Measurements from ENCODE around the gene GPRC5B.

Gene GPRC5B

GRCh38 chr16:19835968-19836421 lies 48.7 kb downstream of the GPRC5B start:
- no peak for TF ChIP-seq SIN3A (IDR thresholded peaks at IDR 0.05; ENCODE audit: borderline replicate concordance, insufficient read depth, low read length)
- TF ChIP-seq TAF1 (IDR thresholded peaks at IDR 0.05; ENCODE audit: borderline replicate concordance, insufficient read depth, low read length): no peak
- no peak for TF ChIP-seq FOXP2 (optimal IDR thresholded peaks at IDR 0.05; ENCODE audit: borderline replicate concordance, extremely low read depth, extremely low read length, insufficient read depth)
- TF ChIP-seq POLR2AphosphoS5 (IDR thresholded peaks at IDR 0.05; ENCODE audit: low read depth, low read length): no peak
- TF ChIP-seq REST (IDR thresholded peaks at IDR 0.05; ENCODE audit: insufficient read depth in 1 of 2, low read depth in 2 of 2, low read length in 2 of 2): no peak

- no peak for TF ChIP-seq SIN3A (IDR thresholded peaks at IDR 0.05; ENCODE audit: borderline replicate concordance, insufficient read depth, low read length)
- no peak for TF ChIP-seq REST (IDR thresholded peaks at IDR 0.05; ENCODE audit: insufficient read depth in 1 of 2, low read depth in 2 of 2, low read length in 2 of 2)
- TF ChIP-seq TAF1 (IDR thresholded peaks at IDR 0.05; ENCODE audit: borderline replicate concordance, insufficient read depth, low read length): no peak
Observed at GRCh38 chr16:19835196-19835595, 49.5 kb downstream of the GPRC5B start.

GRCh38 chr16:19833581-19833980 lies 51.1 kb downstream of the GPRC5B start:
- TF ChIP-seq REST (IDR thresholded peaks at IDR 0.05; ENCODE audit: insufficient read depth in 1 of 2, low read depth in 2 of 2, low read length in 2 of 2) (no peak), POLR2AphosphoS5 (IDR thresholded peaks at IDR 0.05; ENCODE audit: low read depth, low read length) (no peak), TAF1 (IDR thresholded peaks at IDR 0.05; ENCODE audit: borderline replicate concordance, insufficient read depth, low read length) (no peak), FOXP2 (optimal IDR thresholded peaks at IDR 0.05; ENCODE audit: borderline replicate concordance, extremely low read depth, extremely low read length, insufficient read depth) (no peak), SIN3A (IDR thresholded peaks at IDR 0.05; ENCODE audit: borderline replicate concordance, insufficient read depth, low read length) (no peak)

GRCh38 chr16:19833176-19833575 lies 51.5 kb downstream of the GPRC5B start:
- TF ChIP-seq SIN3A (IDR thresholded peaks at IDR 0.05; ENCODE audit: borderline replicate concordance, insufficient read depth, low read length) (no peak), FOXP2 (optimal IDR thresholded peaks at IDR 0.05; ENCODE audit: borderline replicate concordance, extremely low read depth, extremely low read length, insufficient read depth) (no peak)

GRCh38 chr16:19831678-19832077 lies 53.0 kb downstream of the GPRC5B start:
- TF ChIP-seq TAF1 (IDR thresholded peaks at IDR 0.05; ENCODE audit: borderline replicate concordance, insufficient read depth, low read length) (no peak), SIN3A (IDR thresholded peaks at IDR 0.05; ENCODE audit: borderline replicate concordance, insufficient read depth, low read length) (no peak), REST (IDR thresholded peaks at IDR 0.05; ENCODE audit: insufficient read depth in 1 of 2, low read depth in 2 of 2, low read length in 2 of 2) (no peak), POLR2AphosphoS5 (IDR thresholded peaks at IDR 0.05; ENCODE audit: low read depth, low read length) (no peak), FOXP2 (optimal IDR thresholded peaks at IDR 0.05; ENCODE audit: borderline replicate concordance, extremely low read depth, extremely low read length, insufficient read depth) (no peak)
